HEK293T (cell line): ENCODE results near the gene AXIN2.

Experiments used
- LEF1 ChIP-seq: fragments of 450-650 bp; IDR thresholded peaks from 2 replicates; pipeline ENCODE4 v1.6.1; 2017; ENCODE audit warnings: mild to moderate bottlenecking, borderline replicate concordance
- NFRKB ChIP-seq: fragments of 450-650 bp; IDR thresholded peaks from 2 replicates; pipeline ENCODE4 v1.6.1; 2016; ENCODE audit warnings: mild to moderate bottlenecking, moderate library complexity
- TF ChIP-seq, protein P1 (sequence below): fragments of 450-650 bp; IDR thresholded peaks from 2 replicates; pipeline ENCODE4 v1.6.1; 2016

GRCh38 chr17:65527381-65527780 lies 34.1 kb downstream of the AXIN2 start:
- TF ChIP-seq, protein P1, sequence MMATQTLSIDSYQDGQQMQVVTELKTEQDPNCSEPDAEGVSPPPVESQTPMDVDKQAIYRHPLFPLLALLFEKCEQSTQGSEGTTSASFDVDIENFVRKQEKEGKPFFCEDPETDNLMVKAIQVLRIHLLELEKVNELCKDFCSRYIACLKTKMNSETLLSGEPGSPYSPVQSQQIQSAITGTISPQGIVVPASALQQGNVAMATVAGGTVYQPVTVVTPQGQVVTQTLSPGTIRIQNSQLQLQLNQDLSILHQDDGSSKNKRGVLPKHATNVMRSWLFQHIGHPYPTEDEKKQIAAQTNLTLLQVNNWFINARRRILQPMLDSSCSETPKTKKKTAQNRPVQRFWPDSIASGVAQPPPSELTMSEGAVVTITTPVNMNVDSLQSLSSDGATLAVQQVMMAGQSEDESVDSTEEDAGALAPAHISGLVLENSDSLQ: no peak
- TF ChIP-seq NFRKB: no peak
- TF ChIP-seq LEF1: no peak
